Activated naive CD8-positive, alpha-beta T cell treated with anti-CD3 and anti-CD28 coated beads, Interleukin-2, amount 50 U/mL, for 24 hours (primary cell): Measurements from ENCODE around the gene CELA2B.
"Not testable (repeated sequence)": the region's sequence is repeated elsewhere in the genome, so short reads cannot be mapped to it uniquely, and the experiment has no call there.

ENCODE experiments used
- ATAC-seq: fragments of 150-1000 bp; cut with Tn5 transposase; one replicate; pipeline ENCODE4 v1.10.0; 2021
- DNase-seq: peaks from one replicate; pipeline ENCODE4 v3.0.0; 2021
- H3K27ac Mint-ChIP-seq: one replicate; pipeline ENCODE4 v1.8.0; 2021; ENCODE audit warnings: mild to moderate bottlenecking, mixed read lengths
- H3K27me3 Mint-ChIP-seq: one replicate; pipeline ENCODE4 v1.8.0; 2021; ENCODE audit warnings: mixed read lengths
- H3K36me3 Mint-ChIP-seq: one replicate; pipeline ENCODE4 v1.8.0; 2021; ENCODE audit warnings: low read depth, mixed read lengths
- H3K4me1 Mint-ChIP-seq: one replicate; pipeline ENCODE4 v1.8.0; 2021; ENCODE audit warnings: mixed read lengths
- H3K4me3 Mint-ChIP-seq: one replicate; pipeline ENCODE4 v1.8.0; 2021; ENCODE audit warnings: mild to moderate bottlenecking, moderate library complexity, mixed read lengths
- H3K9me3 Mint-ChIP-seq: one replicate; pipeline ENCODE4 v1.8.0; 2021; ENCODE audit warnings: mixed read lengths

Gene CELA2B

DNA sequence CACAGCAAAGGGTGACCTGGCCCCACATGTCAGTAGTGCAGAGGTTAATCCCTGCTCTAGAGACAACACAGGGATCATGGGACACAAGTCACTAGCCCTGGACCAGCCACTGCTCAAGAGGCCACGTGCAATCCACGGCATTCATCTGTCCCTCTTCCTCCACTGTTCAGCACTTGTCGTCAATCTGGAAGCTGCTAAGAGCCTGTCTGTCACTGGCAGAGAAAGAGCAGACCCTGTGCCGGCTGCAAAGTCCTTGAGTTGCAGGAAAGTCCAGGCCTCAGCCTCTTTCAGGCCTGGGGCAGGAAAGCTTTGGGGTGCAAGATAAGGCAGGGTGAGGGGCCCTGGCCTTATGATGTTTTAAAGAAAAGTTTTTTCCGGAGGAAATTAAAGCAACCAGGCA, 16.7 kb downstream of the CELA2B start:
- no peak overlapping the region for H3K4me3 Mint-ChIP-seq
- no peak overlapping the region for H3K27ac Mint-ChIP-seq
- H3K36me3 Mint-ChIP-seq = peaks cover 7% of the 10 kb centered on the region
- ATAC-seq (no peak), DNase-seq (no peak)
- no peaks in the 10 kb centered on the region for H3K27me3 Mint-ChIP-seq
- H3K9me3 Mint-ChIP-seq = no peaks in the 10 kb centered on the region
- H3K4me1 Mint-ChIP-seq = peaks cover 2% of the 10 kb centered on the region

DNA sequence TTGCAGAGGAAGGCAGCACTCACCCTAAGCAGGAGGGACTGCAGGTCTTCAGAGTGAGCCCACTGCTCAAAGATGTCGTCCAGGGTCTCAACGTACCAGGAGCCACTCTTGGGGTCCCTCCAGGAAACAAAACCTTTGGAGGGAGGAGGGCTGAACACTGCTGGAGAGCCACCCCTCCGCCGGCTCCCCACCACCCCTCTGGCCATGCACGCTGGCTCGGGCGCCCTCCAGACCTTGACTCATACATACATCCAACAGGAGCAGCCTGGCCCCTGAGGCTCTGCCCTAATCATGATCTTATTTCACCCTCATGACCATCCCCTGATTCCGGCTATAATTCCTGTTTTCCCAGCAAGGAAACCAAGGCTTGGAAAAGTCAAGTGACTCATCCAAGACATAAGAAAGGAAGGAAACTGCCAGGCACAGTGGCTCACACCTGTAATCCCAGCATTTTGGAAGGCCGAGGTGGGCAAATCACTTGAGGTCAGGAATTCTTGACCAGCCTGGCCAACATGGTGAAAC, 18.0 kb downstream of the CELA2B start:
- no peaks in the 10 kb centered on the region for H3K27me3 Mint-ChIP-seq
- no peak overlapping the region for H3K27ac Mint-ChIP-seq
- H3K4me1 Mint-ChIP-seq = peaks cover 2% of the 10 kb centered on the region
- ATAC-seq = no peak
- no peaks in the 10 kb centered on the region for H3K9me3 Mint-ChIP-seq
- peaks cover 10% of the 10 kb centered on the region for H3K36me3 Mint-ChIP-seq
- no peak overlapping the region for H3K4me3 Mint-ChIP-seq
- no peak for DNase-seq

DNA sequence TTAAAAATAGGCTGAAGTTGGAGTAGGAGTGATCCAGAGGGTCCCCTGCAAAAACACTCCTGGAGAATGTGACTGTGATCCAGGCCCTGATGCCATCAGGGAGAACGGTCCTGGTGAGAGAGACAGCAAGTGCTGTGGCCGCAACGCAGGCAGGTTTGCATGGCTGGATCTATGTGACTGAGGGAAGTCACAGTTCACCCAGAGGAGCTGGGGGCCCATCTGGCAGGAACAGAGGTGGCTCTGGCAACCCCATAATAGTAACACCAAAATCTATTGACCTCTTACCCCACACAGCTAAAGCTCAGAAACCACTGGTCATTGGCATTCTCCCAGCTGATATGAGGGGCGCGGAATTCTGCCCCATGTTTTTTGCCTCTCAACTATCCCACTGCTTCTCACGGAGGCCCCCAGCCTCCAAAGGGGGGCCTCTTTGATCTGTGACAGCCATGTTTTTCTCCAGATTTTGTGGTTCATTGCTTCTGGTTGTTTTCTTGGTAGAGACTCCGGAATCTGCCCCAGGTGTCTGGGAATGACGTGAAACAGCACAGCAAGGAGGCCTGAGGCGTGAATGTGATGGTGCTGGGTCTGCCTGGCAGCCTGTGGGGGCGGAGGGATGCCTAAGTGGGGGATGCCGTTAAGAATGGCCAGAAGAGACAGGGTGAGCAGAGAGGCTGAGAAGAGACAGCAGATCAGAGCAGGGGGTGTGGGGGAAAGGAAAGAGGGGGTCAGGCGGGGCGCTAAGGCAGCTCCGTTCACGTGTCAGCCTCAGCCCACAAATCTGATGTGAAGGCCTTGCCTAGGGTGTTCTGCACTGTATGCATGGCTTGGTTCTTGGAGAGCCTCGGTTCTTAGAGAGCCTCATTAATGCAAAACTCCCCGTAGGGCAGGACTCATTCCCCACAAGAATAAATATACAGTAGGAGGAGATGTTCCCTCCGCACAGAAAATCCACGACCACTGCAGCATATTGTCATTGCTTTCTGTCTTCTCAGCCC, 24.6 kb downstream of the CELA2B start:
- Mint-ChIP-seq H3K27ac (no peak overlapping the region), H3K4me3 (no peak overlapping the region), H3K4me1 (no peaks in the 10 kb centered on the region), H3K27me3 (no peaks in the 10 kb centered on the region), H3K9me3 (no peaks in the 10 kb centered on the region), H3K36me3 (peaks cover 4% of the 10 kb centered on the region)
- DNase-seq (no peak), ATAC-seq (no peak)

DNA sequence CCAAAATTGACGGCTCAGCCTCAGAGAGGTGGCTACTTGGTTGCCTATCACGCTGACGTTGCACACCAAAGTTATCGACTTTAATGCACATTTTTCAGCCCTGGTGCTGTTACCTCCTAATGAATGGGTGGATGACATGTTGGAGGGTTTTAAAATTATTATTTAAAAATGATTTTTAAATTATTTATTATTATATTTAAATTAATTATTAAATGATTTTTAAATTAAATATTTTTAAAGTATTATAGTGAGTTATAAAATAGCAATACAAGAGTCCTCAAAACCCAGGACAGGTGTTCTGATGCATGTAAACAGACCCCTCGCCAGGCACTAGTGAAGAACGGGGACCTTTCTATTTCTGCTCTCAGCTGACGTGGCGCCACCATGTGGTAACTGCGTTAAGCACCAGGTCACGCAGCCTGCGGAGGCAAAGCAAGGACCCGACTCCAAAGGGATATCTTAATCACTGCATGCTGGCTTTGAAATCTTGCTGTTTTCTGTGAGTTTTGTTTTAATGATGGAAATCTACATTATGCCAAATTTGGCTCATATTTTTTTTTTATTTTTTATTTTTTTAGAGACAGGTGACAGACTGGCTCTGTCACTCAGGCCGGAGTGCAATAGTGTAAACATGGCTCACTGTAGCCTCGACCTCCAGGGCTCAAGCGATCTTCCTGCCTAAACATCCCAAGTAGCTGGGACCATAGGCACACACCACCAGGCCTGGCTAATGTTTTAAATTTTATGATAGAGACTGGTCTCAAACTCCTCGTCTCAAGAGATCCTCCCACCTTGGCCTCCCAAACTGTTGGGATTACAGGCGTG, 25.5 kb downstream of the CELA2B start:
- Mint-ChIP-seq H3K27ac (no peak overlapping the region), H3K4me3 (no peak overlapping the region), H3K9me3 (no peaks in the 10 kb centered on the region), H3K36me3 (peaks cover 4% of the 10 kb centered on the region), H3K27me3 (no peaks in the 10 kb centered on the region), H3K4me1 (no peaks in the 10 kb centered on the region)
- peak; percentile 68 for DNase-seq
- ATAC-seq = peak; percentile 57

DNA sequence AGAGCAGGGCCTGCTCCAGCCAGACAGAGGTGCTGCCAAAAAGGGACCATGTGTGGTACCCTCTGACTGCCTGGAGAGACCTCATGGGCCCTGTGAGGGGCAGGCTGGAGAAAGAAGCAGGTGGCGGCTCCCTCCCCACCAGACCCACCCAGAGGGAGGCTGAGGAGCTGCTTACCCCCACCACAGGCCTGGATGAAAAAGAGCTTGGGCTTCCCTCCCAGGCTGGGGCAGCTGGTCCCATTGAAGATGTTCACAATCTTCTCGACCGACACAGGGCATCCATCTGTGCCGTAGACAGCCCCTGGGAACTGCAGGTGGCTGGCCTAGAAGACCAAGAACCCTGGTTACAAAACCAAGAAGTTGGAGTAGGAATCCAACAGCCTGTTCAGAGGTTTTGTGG, 28.5 kb downstream of the CELA2B start:
- Mint-ChIP-seq H3K36me3 (no peaks in the 10 kb centered on the region), H3K27me3 (no peaks in the 10 kb centered on the region), H3K4me1 (no peaks in the 10 kb centered on the region), H3K9me3 (no peaks in the 10 kb centered on the region), H3K4me3 (no peak overlapping the region), H3K27ac (no peak overlapping the region)
- DNase-seq (no peak), ATAC-seq (no peak)

DNA sequence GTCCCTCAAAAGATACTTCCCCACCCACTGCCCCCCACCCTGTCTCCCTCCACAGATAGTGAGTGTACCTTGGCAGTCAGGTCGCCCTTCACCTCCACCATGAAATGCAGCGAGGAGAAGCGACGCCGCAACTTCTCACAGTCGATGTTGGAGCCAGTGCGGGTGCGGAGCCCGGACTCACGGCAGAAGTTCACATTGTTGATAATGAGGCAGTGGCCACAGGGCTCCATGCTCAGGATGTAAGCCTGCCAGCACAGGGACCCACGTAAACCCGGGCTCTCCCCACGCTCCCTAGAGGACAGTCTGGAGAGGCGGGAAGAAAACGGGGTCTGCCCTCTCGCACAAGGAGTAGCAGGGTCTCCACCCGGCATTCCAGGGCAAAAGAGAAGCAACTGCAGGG, 30.9 kb downstream of the CELA2B start:
- Mint-ChIP-seq H3K27me3 (no peaks in the 10 kb centered on the region), H3K9me3 (no peaks in the 10 kb centered on the region), H3K4me1 (no peaks in the 10 kb centered on the region), H3K36me3 (peaks cover 3% of the 10 kb centered on the region), H3K4me3 (no peak overlapping the region), H3K27ac (no peak overlapping the region)
- ATAC-seq (no peak), DNase-seq (no peak)

DNA sequence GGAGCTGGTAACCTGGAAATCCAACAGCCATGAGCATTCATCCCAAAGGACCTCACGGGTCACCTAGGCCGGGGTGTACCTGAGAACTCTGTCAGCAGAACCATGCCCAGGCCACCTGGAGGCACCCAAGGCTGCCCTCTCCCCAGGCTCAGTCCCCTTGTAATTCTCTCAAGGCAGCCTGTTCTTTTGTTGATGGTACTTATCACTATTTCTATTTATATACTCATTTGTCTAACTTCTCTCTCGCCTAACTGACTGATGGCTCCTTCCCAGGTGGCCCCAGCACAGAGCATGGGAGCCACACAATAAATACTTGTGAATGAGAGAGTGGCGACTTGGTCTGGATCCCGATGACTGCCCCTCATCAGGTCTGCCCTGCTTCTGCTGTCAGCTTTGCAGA, 31.4 kb downstream of the CELA2B start:
- Mint-ChIP-seq H3K4me1 (no peaks in the 10 kb centered on the region), H3K9me3 (no peaks in the 10 kb centered on the region), H3K36me3 (peaks cover 5% of the 10 kb centered on the region), H3K4me3 (no peak overlapping the region), H3K27ac (no peak overlapping the region), H3K27me3 (no peaks in the 10 kb centered on the region)
- DNase-seq = no peak
- no peak for ATAC-seq

DNA sequence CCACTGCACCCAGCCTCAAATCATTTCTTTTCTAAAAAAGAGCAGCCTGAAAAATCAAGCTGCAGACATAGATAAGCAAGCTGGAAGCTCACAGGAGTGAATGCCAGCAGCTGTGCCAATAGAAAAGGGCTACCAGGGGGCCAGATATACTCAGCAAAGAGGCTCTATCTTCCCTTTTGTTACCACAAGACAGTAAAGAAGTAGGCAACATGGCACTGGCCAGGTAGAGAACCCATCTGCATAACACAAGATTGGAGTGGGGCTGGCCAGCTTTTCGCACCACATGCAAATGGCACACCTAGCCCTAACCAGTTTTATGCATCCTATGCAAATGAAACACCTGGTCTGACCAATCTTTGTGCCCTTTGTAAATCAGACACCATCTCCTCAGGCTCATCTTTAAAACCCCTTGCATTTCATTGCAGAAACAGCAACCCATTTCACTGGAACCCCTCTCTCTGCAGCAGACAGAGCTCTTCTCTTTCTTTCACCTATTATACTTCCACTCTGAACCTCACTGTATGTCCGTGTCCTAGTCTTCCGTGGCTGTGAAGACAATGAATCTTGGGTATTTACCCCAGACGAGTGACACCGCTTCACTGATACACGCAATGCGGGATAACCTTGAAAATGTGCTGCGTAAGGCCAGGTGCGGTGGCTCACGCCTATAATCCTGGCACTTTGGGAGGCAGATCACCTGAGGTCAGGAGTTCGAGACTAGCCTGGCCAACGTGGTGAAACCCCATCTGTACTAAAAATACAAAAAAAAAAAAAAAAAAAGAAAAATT, 33.0 kb downstream of the CELA2B start:
- no peak for ATAC-seq
- DNase-seq = no peak
- peaks cover 5% of the 10 kb centered on the region for H3K36me3 Mint-ChIP-seq
- H3K27me3 Mint-ChIP-seq = no peaks in the 10 kb centered on the region
- peaks cover under 1% of the 10 kb centered on the region for H3K4me1 Mint-ChIP-seq
- no peak overlapping the region for H3K27ac Mint-ChIP-seq
- H3K4me3 Mint-ChIP-seq = no peak overlapping the region
- no peaks in the 10 kb centered on the region for H3K9me3 Mint-ChIP-seq

DNA sequence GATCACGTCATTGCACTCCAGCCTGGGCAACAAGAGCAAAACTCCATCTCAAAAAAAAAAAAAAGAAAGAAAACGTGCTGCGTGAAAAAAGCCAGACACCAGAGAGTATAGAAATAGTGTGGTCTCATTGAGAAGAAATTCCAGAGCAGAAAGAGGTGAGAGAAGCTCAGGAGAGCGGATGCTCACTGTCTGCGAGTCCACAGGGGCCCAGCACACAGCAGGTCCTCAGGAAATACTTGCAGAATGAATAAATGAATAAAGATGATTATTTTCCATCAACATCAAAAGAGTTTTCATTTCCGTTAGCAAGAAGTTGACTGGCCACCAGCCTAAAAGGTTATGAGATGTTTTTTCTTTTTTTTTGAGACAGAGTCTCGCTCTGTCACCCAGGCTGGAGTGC, 33.7 kb downstream of the CELA2B start:
- no peak overlapping the region for H3K4me3 Mint-ChIP-seq
- no peaks in the 10 kb centered on the region for H3K9me3 Mint-ChIP-seq
- DNase-seq = no peak
- H3K27ac Mint-ChIP-seq = no peak overlapping the region
- no peak for ATAC-seq
- peaks cover 7% of the 10 kb centered on the region for H3K36me3 Mint-ChIP-seq
- H3K27me3 Mint-ChIP-seq = no peaks in the 10 kb centered on the region
- peaks cover 3% of the 10 kb centered on the region for H3K4me1 Mint-ChIP-seq

DNA sequence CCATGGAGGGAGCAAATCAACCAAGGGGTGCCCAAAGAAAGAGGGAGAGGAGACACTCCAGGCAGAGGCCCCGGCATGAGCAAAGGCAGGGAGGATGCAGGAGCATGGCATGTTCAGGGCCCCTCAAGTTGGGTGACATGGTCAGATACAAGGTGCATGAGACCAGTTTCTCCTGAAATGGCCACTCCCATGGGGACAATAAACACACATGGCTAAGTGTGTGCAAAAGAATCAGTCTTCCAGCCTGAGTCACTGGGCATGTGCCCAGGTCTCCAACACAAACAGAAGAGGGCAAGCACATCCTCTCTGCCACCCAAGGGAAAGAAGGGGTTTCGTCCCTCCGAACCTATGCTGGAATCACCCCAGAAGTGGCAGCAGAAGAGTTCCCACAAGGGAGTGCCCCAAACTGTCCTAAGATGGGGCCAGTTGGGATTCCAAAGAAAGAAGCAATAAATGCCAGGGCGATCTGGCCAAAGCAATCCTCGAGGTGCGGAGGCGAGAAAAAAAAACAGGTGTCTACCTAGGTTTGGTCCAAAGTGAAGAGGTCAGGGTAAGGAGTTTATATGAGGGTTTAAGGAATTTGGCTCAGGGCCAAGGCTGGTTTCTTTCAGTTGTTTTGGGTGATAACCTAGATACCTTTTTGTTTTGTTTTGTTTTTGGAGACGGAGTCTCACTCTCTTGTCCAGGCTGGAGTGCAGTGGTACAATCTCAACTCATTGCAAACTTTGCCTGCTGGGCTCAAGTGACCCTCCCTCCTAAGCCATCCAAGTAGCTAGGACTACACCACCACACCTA, 34.9 kb downstream of the CELA2B start:
- no peak for ATAC-seq
- H3K27me3 Mint-ChIP-seq = no peaks in the 10 kb centered on the region
- H3K9me3 Mint-ChIP-seq = no peaks in the 10 kb centered on the region
- peaks cover 14% of the 10 kb centered on the region for H3K4me1 Mint-ChIP-seq
- peaks cover 7% of the 10 kb centered on the region for H3K36me3 Mint-ChIP-seq
- no peak overlapping the region for H3K4me3 Mint-ChIP-seq
- no peak for DNase-seq
- no peak overlapping the region for H3K27ac Mint-ChIP-seq

DNA sequence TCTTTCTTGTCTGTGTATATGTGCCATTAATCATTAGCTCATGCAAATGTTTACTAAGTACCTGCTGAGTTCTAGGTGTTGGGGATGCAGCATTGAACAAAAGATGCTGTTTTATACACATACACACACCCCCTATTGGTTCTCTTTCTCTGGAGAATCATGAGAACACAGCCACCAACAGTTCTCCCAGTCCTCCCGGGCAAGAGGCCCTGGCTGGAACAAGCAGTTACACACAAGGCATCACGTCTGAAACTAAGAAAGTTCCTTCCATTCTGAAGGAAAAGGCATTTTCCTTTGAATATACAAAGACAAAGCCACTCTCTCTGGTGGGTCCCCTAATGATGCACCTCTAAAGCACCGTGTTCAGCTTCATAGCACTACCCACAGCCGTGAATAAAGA, 37.3 kb downstream of the CELA2B start:
- no peak overlapping the region for H3K27ac Mint-ChIP-seq
- peaks cover 14% of the 10 kb centered on the region for H3K4me1 Mint-ChIP-seq
- H3K4me3 Mint-ChIP-seq = no peak overlapping the region
- H3K36me3 Mint-ChIP-seq = peaks cover 12% of the 10 kb centered on the region
- ATAC-seq (no peak), DNase-seq (no peak)
- no peaks in the 10 kb centered on the region for H3K27me3 Mint-ChIP-seq
- H3K9me3 Mint-ChIP-seq = no peaks in the 10 kb centered on the region

DNA sequence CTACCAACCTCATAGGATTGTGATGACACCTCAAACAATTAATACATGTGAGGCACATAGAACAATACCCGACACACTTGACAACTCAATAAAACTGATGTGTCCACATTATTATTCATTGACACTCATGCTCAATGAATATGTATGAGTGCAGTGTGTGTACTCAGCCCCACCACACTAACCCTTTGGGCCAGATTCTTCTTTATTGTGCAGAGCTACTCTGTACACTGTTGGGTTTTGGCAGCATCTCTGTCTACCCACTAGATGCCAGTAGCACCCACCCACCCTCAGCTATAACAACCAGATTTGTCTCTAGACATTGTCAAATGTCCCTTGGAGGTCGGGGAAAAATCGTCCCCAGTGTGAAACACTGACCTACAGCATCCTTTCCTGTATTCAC, 38.0 kb downstream of the CELA2B start:
- H3K36me3 Mint-ChIP-seq = peaks cover 12% of the 10 kb centered on the region
- H3K9me3 Mint-ChIP-seq = no peaks in the 10 kb centered on the region
- no peaks in the 10 kb centered on the region for H3K27me3 Mint-ChIP-seq
- H3K4me3 Mint-ChIP-seq = no peak overlapping the region
- peaks cover 14% of the 10 kb centered on the region for H3K4me1 Mint-ChIP-seq
- H3K27ac Mint-ChIP-seq = no peak overlapping the region
- no peak for DNase-seq
- no peak for ATAC-seq

DNA sequence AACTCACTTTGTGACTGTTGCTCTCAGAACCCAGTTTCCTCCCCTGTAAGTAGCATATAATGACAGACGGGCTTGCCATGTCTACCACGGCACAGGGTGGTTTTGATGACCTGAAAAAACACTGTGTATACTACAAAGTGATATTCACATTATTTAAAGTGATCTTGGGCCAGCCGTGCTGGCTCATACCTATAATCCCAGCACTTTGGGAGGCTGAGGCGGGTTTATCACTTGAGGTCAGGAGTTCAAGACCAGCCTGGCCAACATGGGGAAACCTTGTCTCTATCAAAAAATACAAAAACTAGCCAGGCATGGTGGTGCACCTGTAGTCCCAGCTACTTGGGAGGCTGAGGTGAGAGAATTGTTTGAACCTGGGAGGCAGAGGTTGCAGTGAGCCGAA, 38.7 kb downstream of the CELA2B start:
- ATAC-seq, DNase-seq, H3K27me3 Mint-ChIP-seq, H3K27ac Mint-ChIP-seq, H3K4me3 Mint-ChIP-seq, H3K9me3 Mint-ChIP-seq: not testable (repeated sequence)
- peaks cover 14% of the 10 kb centered on the region for H3K4me1 Mint-ChIP-seq
- H3K36me3 Mint-ChIP-seq = peaks cover 12% of the 10 kb centered on the region
